ENCODE data around the gene PRM2.

DNA sequence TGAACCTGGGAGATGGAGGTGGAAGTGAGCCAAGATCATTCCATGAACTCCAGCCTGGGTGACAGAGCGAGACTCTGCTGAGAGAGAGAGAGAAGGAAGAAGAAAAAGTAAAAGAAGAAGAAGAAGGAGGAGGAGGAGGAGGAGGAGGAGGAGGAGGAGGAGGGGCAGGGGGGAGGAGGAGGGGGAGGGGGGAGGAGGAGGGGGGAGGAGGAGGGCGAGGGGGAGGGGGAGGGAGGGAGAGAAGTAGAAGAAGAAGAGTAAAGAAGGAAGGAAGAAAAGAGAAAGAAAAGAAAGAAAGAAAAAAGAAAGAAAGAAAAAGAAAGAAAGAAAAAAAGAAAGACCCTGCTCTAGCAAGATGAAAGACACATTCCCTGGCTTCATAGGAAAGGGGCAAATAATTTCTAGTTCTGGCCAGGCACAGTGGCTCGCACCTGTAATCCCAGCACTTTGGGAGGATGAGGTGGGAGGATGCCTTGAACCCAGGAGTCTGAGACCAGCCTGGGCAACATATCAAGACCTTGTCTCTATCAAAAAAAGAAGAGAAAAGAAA lies 43.9 kb downstream of the PRM2 start:
- TF ChIP-seq, protein P1, sequence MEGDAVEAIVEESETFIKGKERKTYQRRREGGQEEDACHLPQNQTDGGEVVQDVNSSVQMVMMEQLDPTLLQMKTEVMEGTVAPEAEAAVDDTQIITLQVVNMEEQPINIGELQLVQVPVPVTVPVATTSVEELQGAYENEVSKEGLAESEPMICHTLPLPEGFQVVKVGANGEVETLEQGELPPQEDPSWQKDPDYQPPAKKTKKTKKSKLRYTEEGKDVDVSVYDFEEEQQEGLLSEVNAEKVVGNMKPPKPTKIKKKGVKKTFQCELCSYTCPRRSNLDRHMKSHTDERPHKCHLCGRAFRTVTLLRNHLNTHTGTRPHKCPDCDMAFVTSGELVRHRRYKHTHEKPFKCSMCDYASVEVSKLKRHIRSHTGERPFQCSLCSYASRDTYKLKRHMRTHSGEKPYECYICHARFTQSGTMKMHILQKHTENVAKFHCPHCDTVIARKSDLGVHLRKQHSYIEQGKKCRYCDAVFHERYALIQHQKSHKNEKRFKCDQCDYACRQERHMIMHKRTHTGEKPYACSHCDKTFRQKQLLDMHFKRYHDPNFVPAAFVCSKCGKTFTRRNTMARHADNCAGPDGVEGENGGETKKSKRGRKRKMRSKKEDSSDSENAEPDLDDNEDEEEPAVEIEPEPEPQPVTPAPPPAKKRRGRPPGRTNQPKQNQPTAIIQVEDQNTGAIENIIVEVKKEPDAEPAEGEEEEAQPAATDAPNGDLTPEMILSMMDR (IDR thresholded peaks at IDR 0.05), result no peak
- TF ChIP-seq POLR2A (IDR thresholded peaks at IDR 0.05), result no peak
